22Rv1 (cell line): ENCODE data around the gene KCNK4.

Experiments used
- ZFX ChIP-seq: fragments of 450-650 bp; IDR thresholded peaks from 2 replicates; pipeline ENCODE4 v1.6.1; 2017; ENCODE audit warnings: antibody characterized with exemption, borderline replicate concordance
- TF ChIP-seq, protein P1 (sequence below): fragments of 450-650 bp; IDR thresholded peaks from 2 replicates; pipeline ENCODE4 v1.5.1; 2017; ENCODE audit warnings: mild to moderate bottlenecking

DNA sequence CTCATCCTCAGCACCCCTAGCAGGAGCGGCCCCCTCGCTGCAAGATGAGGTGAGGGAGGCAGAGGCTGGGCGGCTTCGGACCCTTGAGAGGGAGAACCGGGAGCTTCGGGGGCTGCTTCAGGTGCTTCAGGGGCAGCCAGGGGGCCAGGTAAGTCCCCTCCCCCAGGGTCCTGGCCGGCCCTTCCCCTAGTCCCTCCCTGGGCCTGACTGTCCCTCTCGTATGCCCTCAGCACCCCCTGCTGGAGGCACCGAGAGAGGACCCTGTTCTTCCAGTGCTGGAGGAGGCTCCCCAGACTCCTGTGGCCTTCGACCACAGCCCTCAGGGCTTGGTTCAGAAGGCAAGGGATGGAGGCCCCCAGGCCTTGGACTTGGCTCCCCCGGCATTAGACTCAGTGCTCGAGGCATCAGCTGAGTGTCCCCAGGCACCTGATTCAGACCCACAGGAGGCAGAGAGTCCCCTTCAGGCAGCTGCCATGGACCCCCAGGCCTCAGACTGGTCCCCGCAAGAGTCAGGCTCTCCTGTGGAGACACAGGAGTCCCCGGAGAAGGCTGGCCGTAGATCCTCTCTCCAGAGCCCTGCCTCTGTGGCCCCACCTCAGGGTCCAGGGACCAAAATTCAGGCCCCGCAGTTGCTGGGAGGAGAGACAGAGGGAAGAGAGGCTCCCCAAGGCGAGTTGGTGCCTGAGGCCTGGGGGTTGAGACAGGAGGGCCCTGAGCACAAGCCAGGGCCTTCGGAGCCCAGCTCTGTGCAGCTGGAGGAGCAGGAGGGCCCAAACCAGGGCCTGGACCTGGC lies 52.9 kb downstream of the KCNK4 start:
- TF ChIP-seq, protein P1, sequence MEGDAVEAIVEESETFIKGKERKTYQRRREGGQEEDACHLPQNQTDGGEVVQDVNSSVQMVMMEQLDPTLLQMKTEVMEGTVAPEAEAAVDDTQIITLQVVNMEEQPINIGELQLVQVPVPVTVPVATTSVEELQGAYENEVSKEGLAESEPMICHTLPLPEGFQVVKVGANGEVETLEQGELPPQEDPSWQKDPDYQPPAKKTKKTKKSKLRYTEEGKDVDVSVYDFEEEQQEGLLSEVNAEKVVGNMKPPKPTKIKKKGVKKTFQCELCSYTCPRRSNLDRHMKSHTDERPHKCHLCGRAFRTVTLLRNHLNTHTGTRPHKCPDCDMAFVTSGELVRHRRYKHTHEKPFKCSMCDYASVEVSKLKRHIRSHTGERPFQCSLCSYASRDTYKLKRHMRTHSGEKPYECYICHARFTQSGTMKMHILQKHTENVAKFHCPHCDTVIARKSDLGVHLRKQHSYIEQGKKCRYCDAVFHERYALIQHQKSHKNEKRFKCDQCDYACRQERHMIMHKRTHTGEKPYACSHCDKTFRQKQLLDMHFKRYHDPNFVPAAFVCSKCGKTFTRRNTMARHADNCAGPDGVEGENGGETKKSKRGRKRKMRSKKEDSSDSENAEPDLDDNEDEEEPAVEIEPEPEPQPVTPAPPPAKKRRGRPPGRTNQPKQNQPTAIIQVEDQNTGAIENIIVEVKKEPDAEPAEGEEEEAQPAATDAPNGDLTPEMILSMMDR = peak; percentile 40
- TF ChIP-seq ZFX = no peak
